Activated CD4-positive, alpha-beta T cell treated with anti-CD3 and anti-CD28 coated beads, Interleukin-2, amount 50 U/mL, for 48 hours (primary cell): Measurements from ENCODE around the gene PTPA.

Experiments used
- DNase-seq, 2 experiments: peaks; one replicate each; pipeline ENCODE4 v3.0.0-alpha.2; 2020

Gene PTPA

DNA sequence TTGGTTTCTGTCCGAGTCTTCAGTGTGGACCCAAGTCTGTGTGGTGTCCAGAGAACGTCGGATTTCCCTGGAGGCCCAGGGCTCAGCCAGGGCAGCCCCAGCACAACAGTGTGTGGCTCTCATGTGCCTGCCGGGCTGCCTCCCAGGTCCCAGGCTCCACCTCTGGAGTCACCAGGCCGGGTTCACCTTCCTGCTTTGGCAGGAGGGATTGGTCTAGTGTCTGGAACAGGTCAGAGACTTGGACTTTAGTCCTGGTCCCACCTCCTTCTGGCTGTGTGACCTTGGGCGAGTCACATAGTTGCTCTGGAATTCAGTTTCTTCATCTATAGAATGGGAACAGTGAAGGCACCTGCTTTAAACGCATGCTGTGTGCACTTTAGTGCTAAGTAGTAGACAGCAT lies 27.1 kb upstream of the PTPA start:
- no peak for DNase-seq

DNA sequence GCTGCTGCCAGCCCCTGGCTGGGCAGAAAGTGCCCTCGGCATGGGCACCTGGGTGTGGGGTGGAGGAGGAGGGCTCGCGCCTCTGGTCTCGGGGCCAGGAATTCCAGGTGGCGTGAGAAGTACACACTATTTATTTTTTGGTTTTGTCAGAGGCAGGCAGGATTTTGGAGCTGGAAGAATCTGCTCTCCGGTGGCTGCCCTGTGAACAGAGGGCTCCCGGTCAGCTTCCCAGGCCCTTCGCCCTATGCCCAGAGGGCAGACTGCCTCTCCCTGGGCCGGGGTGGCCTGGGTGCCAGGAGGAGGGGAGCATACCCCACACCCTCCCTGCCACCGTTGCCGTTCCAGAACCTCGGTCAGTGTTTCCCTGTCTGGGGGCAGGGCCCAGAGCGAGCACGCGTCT lies 22.0 kb upstream of the PTPA start:
- no peak for DNase-seq

DNA sequence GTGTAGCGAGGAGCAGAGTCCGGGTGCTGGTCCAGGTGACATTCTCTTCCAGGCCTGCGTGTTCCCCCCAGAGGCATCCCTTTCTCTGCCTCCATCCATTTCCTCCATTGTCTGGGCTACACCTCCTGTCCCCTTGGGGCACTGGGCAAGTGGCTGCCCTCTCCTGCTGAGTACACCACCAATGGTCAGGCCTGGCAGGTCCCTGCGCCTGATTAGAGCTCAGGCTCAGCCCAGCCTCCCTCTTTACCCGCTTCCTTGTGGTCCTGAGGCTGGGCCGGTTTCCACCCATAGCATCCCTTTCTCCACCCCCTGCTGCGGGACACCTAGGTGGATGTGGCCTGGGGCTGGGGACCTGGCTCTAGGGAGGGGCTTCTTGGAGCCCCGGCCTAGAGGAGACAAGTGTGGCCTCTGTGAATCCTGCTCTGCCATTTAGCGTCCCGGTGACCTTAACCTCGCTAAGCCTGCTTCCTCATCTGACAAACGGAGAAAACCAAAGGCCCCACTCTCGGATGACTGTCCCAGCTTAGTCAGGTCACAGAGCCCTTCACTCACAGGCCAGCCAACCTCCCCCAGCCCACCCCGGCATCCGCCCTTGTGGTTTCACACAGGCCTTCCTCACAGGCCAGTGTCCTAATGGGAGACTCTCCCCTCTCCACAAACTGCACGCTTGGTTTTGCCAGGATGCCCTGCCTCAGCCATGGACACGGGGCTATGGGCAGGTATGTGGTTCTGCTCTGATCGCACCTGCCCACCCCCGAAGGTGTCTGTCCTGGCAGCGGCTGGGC lies 17.4 kb upstream of the PTPA start:
- no peak for DNase-seq

DNA sequence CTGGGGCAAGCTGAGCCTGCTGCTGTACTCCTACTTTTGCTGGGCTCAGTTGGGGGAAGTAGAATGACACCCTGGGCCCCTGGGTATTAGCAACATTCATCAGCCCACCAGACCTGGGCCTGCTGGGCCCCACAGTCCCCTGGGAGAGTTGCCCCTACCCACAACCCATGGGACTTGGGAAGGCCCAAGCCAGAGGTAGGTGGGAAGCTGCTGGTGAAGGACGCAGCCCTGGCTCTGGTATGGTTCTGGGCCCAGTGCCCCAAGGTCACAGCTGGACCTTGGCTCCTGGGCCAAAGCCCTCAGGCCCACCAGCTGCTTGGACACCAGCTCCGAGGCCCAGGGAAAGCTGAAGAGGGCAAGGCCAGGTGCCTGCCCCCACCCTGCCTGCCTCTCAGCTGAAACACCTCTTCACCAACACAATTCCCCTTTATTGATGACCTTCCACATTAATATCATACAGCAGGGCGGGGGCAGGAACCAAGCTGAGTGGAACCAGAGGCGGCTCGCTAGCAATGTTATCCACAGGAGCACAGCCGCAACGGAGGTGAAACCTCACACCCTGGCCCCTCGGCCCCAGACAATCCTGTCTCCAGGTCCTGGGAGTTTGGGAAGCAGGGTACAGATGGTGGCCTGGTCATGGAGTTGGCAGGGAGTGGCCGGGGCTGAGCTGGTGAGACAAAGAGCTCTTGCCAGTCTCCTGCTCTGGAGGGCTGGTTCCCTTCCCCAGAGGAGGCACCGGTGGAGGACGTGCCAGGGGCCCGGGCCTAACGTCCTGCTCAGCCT lies 16.6 kb upstream of the PTPA start:
- DNase-seq = no peak

DNA sequence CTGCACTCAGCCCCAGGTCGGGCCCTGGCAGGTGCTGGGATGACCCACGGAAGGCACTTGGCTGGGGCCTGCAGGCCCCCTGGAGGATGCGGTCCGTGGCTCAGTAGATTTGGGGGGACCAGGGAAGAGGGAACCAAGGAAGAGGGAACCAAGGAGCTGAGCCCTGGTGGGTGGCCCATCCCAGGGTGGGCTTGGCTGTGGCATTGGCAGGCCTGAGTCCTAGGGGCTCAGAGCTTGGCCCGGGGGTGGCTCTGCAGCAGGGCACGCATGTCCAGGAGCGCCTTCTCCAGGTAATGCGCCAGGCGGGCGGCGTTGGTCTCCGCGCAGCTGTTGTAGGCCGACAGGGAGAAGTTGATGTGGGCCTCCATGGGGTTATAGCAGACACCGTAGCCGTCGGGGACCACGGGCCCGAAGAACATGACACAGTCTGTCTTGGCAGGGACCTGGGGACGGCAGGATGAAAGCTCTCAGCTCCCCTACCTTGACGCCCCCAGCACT lies 16.0 kb upstream of the PTPA start:
- DNase-seq = no peak

DNA sequence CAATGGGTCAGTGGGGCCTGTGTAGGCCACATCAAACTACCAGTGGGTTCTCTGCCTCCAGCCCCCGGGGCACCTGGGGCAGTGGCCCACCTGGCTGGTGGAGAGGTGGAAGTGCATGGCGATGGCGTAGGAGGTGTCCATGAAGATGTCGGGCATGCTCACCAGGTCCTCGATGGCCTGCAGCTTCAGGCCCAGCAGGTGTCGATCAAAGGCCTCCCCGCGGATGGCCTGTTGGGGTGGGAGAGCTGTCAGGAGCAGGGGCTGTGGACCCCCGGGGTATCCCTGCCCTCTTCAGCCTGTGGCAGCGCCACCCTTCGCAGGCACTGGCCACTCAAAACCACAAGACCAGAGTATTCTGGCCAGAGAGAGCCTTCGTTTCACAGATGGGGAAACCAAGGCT lies 15.3 kb upstream of the PTPA start:
- DNase-seq = no peak

DNA sequence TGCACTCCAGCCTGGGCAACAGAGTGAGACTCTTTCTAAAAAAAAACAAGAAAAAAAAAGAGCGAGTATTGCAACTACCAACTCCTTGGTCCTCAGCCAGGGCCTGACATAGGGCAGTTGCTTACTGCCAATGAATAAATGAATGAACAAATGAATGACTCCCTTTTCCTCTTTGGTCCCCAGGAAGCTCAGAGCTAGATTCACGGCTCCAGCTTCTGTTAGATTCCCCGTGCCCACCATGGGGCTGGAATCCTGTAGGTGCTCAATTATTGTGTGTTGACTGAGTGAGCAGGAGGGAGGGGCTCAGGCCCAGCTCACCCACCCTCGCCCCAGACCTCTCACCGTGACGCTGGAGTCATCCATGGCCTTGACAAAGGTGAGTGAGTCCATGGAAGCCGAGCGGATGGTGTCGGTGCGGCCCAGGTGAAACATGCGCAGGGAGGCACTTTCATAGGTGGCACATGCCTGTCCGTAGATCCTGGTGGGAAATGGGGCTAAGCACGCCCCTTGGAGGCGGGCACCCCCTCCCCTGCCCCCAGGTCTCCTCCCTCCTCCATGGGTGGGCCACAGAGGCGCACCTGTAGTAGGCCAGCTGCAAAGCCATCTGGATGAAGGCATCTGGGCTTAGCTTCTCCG lies 13.4 kb upstream of the PTPA start:
- DNase-seq = no peak

DNA sequence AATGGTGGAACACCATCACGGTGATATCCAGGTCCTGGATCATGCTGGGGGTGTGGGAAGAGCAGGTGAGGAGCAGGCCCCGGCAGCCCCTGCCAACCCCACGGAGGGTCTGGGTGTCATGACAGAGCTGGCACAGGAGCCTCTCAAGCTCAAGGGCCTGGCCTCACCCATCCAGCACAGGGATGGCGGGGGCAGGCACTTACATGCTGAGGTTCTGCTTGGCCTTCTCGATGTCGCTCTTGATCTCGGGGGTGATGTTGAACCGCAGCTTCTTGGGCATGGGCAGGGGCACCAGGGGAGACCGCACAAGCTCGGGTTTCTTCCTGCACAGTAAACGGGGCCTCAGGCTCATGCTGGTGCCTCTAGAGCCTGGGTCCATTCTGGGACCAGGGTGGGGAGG lies 12.9 kb upstream of the PTPA start:
- DNase-seq = no peak

DNA sequence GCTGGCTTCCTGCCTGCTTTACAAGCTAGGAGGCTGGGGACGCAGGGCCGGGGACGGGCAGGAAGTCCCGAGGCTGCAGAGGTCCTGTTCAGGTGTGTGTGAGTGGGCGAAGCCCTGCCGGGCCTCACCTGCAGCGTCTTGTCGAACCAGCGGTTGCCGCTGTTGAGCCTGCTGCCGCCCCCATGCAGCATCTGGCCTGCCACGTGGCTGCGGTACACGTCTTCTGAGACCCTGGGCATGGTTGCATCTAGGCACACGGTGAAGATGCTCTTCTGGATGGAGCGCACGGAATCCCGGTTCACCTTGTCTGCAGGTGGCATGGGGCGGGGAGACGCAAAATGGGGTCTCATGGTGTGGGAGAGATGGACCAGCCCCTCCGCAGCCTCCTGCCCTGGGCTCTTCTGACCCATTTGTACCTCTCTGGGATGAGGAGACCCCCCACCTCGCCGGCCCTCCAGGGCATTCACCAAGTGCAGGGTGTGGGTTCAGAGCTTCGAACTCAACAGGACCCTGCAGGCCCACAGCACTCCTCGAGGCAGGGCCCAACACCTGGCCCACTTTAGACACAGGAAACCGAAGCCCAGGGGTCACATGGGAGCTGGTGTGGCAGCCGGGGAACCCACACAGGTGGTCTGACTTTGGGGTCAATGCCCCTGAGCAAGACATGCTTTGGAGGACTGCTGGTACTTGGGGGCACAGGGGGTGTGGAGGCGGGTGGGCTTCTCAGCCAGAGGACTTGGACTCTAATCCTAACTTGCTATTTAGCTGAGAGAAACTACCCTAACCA lies 10.6 kb upstream of the PTPA start:
- no peak for DNase-seq

DNA sequence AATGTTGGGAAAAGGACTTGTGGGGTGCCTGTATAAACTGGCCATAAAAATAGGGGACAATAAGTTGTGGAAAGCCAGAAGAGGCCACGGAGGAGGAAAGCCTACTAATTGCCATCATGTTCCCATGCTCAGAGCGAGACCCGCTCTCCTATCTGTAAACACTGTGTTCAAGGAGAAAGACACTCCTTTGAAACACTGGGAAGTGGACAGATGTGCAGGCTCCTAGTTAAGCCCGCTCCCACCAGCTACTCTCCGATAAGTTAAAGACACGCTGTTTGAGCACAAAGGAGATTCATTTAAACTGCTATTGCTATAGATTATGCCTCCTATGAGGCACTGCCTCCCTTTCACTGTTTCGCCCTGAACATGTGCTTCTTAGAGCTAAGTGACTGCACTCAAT lies 9.9 kb upstream of the PTPA start:
- no peak for DNase-seq

DNA sequence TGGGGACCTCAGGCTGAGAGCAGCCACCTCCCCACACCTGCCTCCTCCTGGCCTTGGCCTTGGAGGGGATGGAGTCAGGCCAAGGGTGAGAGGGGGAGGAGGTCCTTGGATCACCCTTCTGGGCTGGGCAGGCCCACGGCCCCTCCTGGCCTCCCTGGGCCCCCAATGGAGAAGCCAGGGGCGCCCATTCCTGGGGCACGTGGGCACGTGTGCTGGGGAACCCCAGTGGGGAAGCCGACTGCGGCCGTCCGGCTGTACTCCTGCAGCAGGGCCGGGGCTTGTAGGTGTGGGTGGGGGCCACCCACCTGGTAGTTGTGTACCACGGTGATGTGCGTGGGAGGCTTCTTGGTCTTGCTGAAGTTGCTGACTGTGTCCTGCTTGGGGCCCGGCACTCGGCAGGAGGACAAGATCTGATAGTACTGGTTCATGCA lies 9.1 kb upstream of the PTPA start:
- DNase-seq = no peak

DNA sequence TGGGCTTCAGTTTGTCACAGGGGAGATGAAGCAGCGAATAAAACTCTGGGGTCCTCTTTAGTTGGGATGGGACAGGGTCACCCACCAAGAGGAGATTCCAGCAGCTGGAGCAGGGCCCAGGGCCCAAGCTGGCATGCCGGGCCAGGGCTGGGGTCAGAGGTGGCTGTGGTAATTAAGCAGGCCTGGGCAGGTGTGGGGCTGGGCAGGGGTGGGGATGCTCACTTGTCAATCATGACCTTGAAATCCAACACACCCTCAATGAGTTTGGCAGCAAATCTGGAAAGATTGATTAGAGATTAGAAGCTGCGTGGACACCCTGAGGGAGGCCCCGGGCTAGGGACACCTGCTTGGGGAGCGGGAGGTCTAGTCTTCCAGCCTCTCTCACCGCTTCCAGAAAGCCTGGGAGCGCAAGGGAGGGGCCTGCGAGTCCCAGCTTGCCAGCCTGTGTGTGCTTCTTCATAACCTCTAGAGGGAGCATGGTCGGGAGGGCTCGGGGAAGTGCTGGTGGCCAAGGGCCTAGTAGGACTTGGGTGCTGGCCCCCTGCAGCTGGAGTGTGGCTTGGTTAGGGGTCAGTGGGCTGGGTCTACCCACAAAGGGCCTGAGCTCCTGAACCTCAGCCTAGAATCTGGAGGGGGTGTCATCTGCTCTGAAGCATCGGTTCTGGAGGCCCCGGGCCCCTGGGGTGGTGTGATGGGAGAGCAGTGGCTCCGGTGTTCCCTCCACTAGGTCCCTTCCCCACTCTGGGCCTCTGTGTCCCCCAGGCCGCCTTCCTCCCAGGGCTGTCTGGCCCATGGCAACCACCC lies 8.2 kb upstream of the PTPA start:
- DNase-seq = peak; percentile 25 to 35

DNA sequence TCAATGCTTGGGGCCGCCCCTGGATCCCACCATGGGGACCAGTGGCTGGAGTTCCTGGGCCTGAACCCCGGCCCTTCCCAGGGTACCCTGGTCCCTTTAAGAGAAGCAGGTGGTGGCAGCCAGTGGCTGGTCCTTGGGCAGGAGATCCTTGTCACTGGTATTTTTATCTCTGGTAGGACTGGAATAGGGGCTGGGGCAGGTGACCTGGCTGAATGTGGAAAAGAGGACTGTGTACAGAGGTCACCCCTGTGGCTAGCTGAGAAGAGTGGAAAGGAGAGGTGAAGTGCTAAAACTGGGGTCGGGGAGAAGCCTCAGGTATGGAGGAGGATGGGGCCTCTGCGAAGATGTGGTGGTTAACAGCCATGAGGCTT lies 7.6 kb upstream of the PTPA start:
- no peak for DNase-seq

DNA sequence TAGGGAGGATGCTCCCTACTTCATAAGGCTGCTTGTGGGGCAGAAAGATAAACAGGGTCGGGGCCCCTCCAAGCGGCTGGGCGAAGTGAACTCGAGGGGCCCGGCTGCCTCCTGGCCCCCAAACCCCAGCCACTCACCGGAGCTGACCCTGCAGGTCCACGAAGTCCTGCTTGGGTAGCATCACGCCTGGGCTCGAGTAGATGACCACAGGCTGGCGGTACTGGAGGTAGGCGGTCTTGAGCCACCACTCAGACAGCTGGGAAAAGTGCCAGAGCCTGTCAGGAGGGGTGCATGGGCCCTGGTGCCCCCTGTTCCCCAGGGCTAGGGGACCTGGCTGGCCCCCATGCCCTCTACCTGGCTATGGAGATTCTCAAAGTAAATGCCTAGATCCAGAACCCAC lies 7.2 kb upstream of the PTPA start:
- DNase-seq = no peak

DNA sequence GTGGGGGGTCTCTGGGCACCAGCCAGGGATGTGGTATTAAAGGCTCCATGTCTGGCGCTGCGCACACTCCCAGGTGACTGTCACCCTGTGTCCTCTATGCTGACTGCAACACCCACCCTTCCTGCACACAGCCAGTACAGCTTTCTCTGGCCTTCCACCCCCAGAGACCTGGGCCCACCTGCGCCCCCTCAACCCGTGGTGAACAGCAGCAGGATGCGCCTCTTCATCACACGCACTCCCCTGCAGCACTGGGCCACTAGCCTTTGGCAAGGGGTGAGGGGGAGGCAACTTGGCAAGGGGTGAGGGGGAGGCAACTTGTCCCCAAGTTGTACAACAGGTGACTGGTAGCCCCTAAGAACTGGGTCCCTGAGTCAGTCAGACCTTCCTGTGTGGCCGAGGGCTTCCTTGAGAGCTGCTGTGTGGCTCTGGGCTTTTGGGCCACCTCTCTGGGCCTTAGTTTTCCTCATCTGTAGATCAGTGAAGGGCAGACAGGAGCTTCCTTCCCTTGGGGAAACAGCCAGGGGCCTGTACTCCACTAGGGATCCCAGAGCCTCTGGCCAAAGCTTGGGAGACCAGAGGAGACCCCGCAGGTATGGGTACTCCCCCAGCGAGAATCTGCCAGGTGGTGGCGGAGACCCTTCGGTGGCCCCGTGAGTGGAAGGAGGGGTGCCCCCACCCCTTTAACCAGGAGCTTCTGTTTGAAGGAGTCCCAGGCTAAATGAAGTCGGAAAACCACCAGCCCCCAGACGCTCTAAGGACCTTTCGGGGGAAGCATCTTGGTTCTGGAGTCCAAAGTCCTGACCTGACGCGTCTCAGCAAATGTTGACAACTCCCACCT lies 5.1 kb upstream of the PTPA start:
- DNase-seq = no peak

DNA sequence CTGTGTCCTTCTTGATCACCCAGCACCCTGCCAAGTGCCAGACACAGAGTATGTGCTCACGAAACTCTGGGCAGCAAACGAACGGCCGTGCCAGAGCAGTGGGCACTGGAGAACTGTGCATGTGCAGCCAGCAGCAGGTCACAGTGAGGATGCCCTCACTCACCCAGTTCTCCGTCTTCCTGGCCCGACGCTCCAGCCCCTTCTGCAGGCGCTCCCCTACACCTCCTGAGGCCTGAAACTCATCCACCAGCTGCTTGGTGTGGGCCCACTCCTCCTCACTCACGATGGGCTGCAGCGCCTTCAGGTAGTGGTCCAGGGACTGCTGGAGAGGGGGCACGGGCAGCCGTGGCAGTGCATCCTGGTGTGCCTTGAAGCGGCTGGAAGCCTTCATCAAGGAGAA lies 3.6 kb upstream of the PTPA start:
- no peak for DNase-seq

DNA sequence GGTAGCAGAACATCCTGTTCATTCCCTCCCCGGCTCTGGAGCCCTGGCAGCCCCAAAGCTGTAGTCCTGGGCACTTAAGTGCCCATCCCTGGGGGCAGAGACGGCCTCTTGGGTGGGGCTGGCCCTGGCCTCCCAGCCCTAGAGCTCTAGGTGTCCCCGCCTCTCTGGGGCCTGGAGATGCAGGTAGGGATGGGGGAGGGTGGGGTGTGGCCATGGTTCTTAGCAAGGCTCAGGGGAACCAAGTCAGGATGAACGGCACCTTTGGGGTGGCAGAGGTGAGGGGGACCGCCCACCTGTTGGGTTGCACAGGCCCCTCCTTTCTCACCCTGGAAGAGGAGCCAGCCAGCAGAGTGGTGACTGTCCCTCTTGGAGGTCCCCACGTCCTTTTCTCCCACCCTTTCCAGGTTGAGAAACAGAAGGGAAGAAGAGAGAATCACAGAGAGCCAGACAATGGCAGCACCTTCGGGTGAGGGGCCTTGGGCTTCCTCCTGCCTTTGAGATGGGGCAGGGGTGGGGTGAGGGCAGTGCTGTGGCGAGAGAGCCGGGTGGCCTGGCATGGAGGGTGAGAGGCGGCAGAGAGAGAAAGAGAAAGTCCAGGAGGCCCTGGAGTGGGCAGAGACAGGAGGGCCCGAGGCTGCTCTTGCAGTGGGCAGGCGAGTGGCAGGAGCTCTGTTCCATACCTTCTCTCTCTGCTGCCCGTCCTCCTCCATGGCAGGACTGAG lies 3.0 kb upstream of the PTPA start:
- DNase-seq = no peak

DNA sequence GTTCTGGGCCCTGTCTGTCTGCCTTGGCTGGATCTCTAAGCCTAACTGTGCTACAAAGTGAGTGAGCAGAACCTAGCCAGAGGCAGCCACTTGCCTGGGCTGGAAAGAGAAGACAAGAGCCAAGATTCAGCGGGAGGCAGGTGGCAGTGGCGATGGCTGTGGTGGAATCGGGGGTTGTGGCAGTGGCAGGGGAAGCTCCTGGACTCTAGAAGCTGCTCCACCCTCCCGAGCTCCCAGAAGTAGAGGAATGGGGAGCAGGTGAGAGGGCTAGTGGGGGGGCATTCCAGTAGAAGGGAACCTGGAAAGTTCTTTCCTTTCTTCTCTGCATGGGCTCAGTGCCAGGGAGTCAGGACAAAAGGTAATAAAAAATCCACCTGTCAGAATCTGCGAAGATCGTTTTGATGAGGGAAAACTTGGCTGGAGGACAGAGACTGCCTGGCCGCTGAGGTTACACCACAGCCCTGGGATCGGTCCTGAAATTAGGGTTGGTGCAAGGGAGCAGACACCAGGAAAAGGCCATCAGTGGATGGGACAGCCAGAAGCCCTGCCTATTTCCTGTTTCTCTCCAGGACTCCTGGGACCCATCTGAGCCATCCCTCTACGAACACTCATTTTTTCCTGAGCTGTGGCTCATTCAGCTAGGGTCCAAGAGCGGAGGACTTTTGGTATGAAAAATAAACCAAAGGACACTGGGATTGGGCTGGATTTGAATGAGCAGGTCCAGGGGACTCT lies 2.2 kb upstream of the PTPA start:
- DNase-seq = no peak

DNA sequence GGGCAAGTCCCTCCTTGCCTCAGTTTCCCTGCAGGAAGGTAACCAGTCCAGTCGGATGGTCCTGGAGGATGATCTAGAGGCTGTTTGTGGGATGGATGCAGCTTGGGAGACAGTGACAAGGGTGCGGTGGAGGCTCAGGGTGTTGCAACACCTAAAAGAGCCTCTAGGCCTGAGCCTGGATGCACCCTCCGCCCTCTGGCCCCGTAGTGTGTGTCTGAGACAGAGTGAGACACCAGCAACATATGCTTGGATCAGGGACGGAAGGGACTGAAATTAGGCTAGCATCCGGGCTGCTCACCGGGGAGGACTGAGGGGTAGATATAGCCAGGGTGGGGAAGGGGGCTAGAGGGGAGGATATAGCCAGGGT lies 1.7 kb upstream of the PTPA start:
- peak; percentile 21 to 26 for DNase-seq
